ENCODE measurements around the gene CAV2. TPM values are rescaled to one million over a fixed set of nuclear protein-coding genes. Genes with fewer than 3 reads are reported as not detected.

Gene CAV2
- total RNA-seq, 1 donor: 67.3 TPM

- DNase-seq (ENCODE audit: insufficient read length, low spot score, missing footprints): no peak
- H4K20me1 ChIP-seq (ENCODE audit: insufficient read depth, low read length): no peaks in the 10 kb centered on the region
- no peak overlapping the region for H3K4me2 ChIP-seq (ENCODE audit: insufficient read depth, low read length)
- H3K9me3 ChIP-seq (ENCODE audit: low read depth, low read length): no peaks in the 10 kb centered on the region
- H3K27ac ChIP-seq (ENCODE audit: low read depth, low read length): no peak overlapping the region
- H3K36me3 ChIP-seq (ENCODE audit: insufficient read depth, low read length): no peaks in the 10 kb centered on the region
- no peak for TF ChIP-seq CTCF (IDR thresholded peaks at IDR 0.05; ENCODE audit: extremely low read depth, low read depth, low read length)
- no peak overlapping the region for H3K4me3 ChIP-seq (ENCODE audit: insufficient read depth, low read length)
- H3K4me1 ChIP-seq (ENCODE audit: insufficient read depth, low read length): peaks cover 24% of the 10 kb centered on the region
- H3K79me2 ChIP-seq (ENCODE audit: insufficient read depth, low read length): no peaks in the 10 kb centered on the region
- no peaks in the 10 kb centered on the region for H3K27me3 ChIP-seq (ENCODE audit: insufficient read depth, low read length)
- no peak overlapping the region for H2AFZ ChIP-seq (ENCODE audit: low read length)
Measured at GRCh38 chr7:116518961-116519360, 19.4 kb downstream of the CAV2 start.

GRCh38 chr7:116521046-116521664, 21.6 kb downstream of the CAV2 start:
- H3K4me2 ChIP-seq (ENCODE audit: insufficient read depth, low read length): no peak overlapping the region

DNA sequence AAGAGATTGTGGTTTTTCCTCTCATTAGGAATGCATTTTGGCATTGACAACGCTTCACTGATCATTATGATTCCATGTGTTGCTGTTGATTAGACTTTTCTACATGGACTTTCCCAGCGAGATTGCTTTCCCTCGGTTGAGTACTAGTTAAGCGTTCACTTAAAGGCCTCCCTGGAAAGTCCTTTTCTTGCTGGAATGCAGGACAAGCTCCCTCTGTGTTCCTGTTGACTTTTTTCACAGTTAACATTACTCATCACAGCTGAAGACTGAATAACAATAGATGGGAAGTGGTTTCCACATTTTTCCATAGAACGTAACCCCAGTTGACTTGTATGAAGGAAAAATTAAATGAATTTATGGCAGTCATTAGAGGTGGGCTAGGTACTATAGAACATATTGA, 22.7 kb downstream of the CAV2 start:
- peak; percentile 63 for DNase-seq (ENCODE audit: insufficient read length, low spot score, missing footprints)
- TF ChIP-seq CTCF (IDR thresholded peaks at IDR 0.05; ENCODE audit: extremely low read depth, low read depth, low read length): no peak
- Histone ChIP-seq H3K4me2 (ENCODE audit: insufficient read depth, low read length) (peak overlapping the region; percentile 54), H4K20me1 (ENCODE audit: insufficient read depth, low read length) (no peaks in the 10 kb centered on the region), H3K27me3 (ENCODE audit: insufficient read depth, low read length) (no peaks in the 10 kb centered on the region), H3K4me3 (ENCODE audit: insufficient read depth, low read length) (peak overlapping the region; percentile 27), H2AFZ (ENCODE audit: low read length) (peak overlapping the region; percentile 67), H3K36me3 (ENCODE audit: insufficient read depth, low read length) (no peaks in the 10 kb centered on the region), H3K9me3 (ENCODE audit: low read depth, low read length) (no peaks in the 10 kb centered on the region), H3K79me2 (ENCODE audit: insufficient read depth, low read length) (peaks cover 22% of the 10 kb centered on the region), H3K27ac (ENCODE audit: low read depth, low read length) (peak overlapping the region; percentile 26), H3K4me1 (ENCODE audit: insufficient read depth, low read length) (peaks cover 33% of the 10 kb centered on the region)

More at GRCh38 chr7:116521046-116521664, 21.6 kb downstream of the CAV2 start:
- Histone ChIP-seq H3K4me3 (ENCODE audit: insufficient read depth, low read length) (no peak overlapping the region), H4K20me1 (ENCODE audit: insufficient read depth, low read length) (no peaks in the 10 kb centered on the region), H3K27ac (ENCODE audit: low read depth, low read length) (peak overlapping the region; percentile 26), H3K4me1 (ENCODE audit: insufficient read depth, low read length) (peaks cover 27% of the 10 kb centered on the region), H2AFZ (ENCODE audit: low read length) (peak overlapping the region; percentile 12), H3K27me3 (ENCODE audit: insufficient read depth, low read length) (no peaks in the 10 kb centered on the region), H3K36me3 (ENCODE audit: insufficient read depth, low read length) (no peaks in the 10 kb centered on the region), H3K9me3 (ENCODE audit: low read depth, low read length) (no peaks in the 10 kb centered on the region), H3K79me2 (ENCODE audit: insufficient read depth, low read length) (peaks cover 11% of the 10 kb centered on the region)
- TF ChIP-seq CTCF (IDR thresholded peaks at IDR 0.05; ENCODE audit: extremely low read depth, low read depth, low read length): no peak
- no peak for DNase-seq (ENCODE audit: insufficient read length, low spot score, missing footprints)

- Histone ChIP-seq H3K9me3 (ENCODE audit: low read depth, low read length) (no peaks in the 10 kb centered on the region), H2AFZ (ENCODE audit: low read length) (peak overlapping the region; percentile 77), H3K27ac (ENCODE audit: low read depth, low read length) (peak overlapping the region; percentile 88), H3K27me3 (ENCODE audit: insufficient read depth, low read length) (no peaks in the 10 kb centered on the region), H4K20me1 (ENCODE audit: insufficient read depth, low read length) (no peaks in the 10 kb centered on the region), H3K79me2 (ENCODE audit: insufficient read depth, low read length) (peaks cover 41% of the 10 kb centered on the region), H3K4me1 (ENCODE audit: insufficient read depth, low read length) (peaks cover 51% of the 10 kb centered on the region), H3K4me2 (ENCODE audit: insufficient read depth, low read length) (peak overlapping the region; percentile 96), H3K4me3 (ENCODE audit: insufficient read depth, low read length) (peak overlapping the region; percentile 96), H3K36me3 (ENCODE audit: insufficient read depth, low read length) (peaks cover 3% of the 10 kb centered on the region)
- no peak for TF ChIP-seq CTCF (IDR thresholded peaks at IDR 0.05; ENCODE audit: extremely low read depth, low read depth, low read length)
- DNase-seq (ENCODE audit: insufficient read length, low spot score, missing footprints): no peak
Measured at GRCh38 chr7:116524221-116524608, 24.7 kb downstream of the CAV2 start.
